Endodermal cell (in vitro differentiated cells): ENCODE results near the gene IMPDH1. TPM values are rescaled to one million over a fixed set of nuclear protein-coding genes. Genes with fewer than 3 reads are reported as not detected.

Source experiments
- DNase-seq: peaks from one replicate; pipeline ENCODE4 v3.0.0-alpha.2; 2017
- H3K27ac ChIP-seq: 2 replicates; pipeline ENCODE4 v1.5.1; 2013; ENCODE audit warnings: mild to moderate bottlenecking, low read depth, low read length, moderate library complexity
- H3K27me3 ChIP-seq: 2 replicates; pipeline ENCODE4 v1.6.1; 2013; ENCODE audit warnings: mild to moderate bottlenecking, low read length, moderate library complexity; ENCODE audit not compliant: insufficient read depth, control insufficient read depth, poor library complexity, severe bottlenecking
- H3K36me3 ChIP-seq: 2 replicates; pipeline ENCODE4 v1.7.0; 2013; ENCODE audit warnings: mild to moderate bottlenecking, low read length, moderate library complexity; ENCODE audit not compliant: control insufficient read depth, insufficient read depth
- H3K4me1 ChIP-seq: one replicate; pipeline ENCODE4 v1.7.0; 2013; ENCODE audit warnings: low read length; ENCODE audit not compliant: control insufficient read depth, insufficient read depth
- H3K4me3 ChIP-seq: 2 replicates; pipeline ENCODE4 v1.5.1; 2013; ENCODE audit warnings: mild to moderate bottlenecking, low read length, moderate library complexity
- H3K9ac ChIP-seq: 2 replicates; pipeline ENCODE4 v1.6.1; 2013; ENCODE audit warnings: mild to moderate bottlenecking, low read length, moderate library complexity; ENCODE audit not compliant: poor library complexity, severe bottlenecking; ENCODE audit errors: extremely low read depth
- H3K9me3 ChIP-seq: 2 replicates; pipeline ENCODE4 v1.6.1; 2013; ENCODE audit warnings: mild to moderate bottlenecking, low read length, moderate library complexity; ENCODE audit not compliant: control insufficient read depth
- H3K27ac Mint-ChIP-seq: 2 replicates; pipeline ENCODE4 v1.8.0; 2020; ENCODE audit warnings: mixed read lengths
- H3K27me3 Mint-ChIP-seq: 2 replicates; pipeline ENCODE4 v1.8.0; 2021; ENCODE audit warnings: mild to moderate bottlenecking, mixed read lengths; ENCODE audit not compliant: insufficient read depth
- H3K36me3 Mint-ChIP-seq: 2 replicates; pipeline ENCODE4 v1.8.0; 2020; ENCODE audit warnings: low read depth, mixed read lengths
- H3K4me1 Mint-ChIP-seq: 2 replicates; pipeline ENCODE4 v1.8.0; 2020; ENCODE audit warnings: mixed read lengths
- H3K4me3 Mint-ChIP-seq: 2 replicates; pipeline ENCODE4 v1.8.0; 2020; ENCODE audit warnings: mild to moderate bottlenecking, moderate library complexity, mixed read lengths
- H3K9me3 Mint-ChIP-seq: 2 replicates; pipeline ENCODE4 v1.8.0; 2020; ENCODE audit warnings: mild to moderate bottlenecking, mixed read lengths
- CTCF ChIP-seq: fragments of 200-600 bp; sonication (generic); conservative IDR thresholded peaks from 2 replicates; pipeline ENCODE4 v1.5.0; 2021; ENCODE audit warnings: antibody characterized with exemption, mild to moderate bottlenecking
- WGBS, 2 experiments: methylation state at CpG; one replicate each; pipeline versions ENCODE4 v1.1.5 to v1.1.7; 2013; ENCODE audit warnings: missing lambda C conversion rate in 2 of 2, mixed read lengths in 1 of 2; ENCODE audit not compliant: insufficient coverage in 1 of 2, insufficient read length in 1 of 2; 5-methylcytosine and 5-hydroxymethylcytosine counted together
- total RNA-seq, 2 donors: library from RNA; stranded (reverse); fragmentation: NEBNext Ultra II Directional in 1 of 2; extraction: Animal tissue kit (Norgen Biotek cat#: 25700) in 1 of 2; gene quantifications; 2 replicates in 1 of 2; 3 replicates in 1 of 2; pipeline ENCODE4 v1.2.1, GENCODE V29; 2021

The IMPDH1 gene
- total RNA-seq, 2 donors from 2014 or later, result 13.4 to 16.5 TPM

GRCh38 chr7:128450409-128450808, 40.6 kb upstream of the IMPDH1 start:
- Histone ChIP-seq H3K27me3 (no peaks in the 10 kb centered on the region), H3K4me1 (peaks cover 15% of the 10 kb centered on the region), H3K36me3 (no peaks in the 10 kb centered on the region), H3K9me3 (no peaks in the 10 kb centered on the region), H3K4me3 (no peak overlapping the region), H3K9ac (no peak overlapping the region), H3K27ac (no peak overlapping the region)
- no peak for TF ChIP-seq CTCF
- Mint-ChIP-seq H3K27ac (no peak overlapping the region), H3K9me3 (no peaks in the 10 kb centered on the region), H3K36me3 (no peaks in the 10 kb centered on the region), H3K27me3 (peaks cover 18% of the 10 kb centered on the region), H3K4me3 (no peak overlapping the region), H3K4me1 (peaks cover 29% of the 10 kb centered on the region)
- DNase-seq, result no peak
- WGBS, 2 experiments, result 81 to 92% methylated on average over 4 of the region's 4 CpGs

- WGBS, 2 experiments, result 96 to 100% methylated on average over 4 to 6 of the region's 6 CpGs
- no peak overlapping the region for H3K9ac ChIP-seq
- H3K4me3 Mint-ChIP-seq, result no peak overlapping the region
Measured at GRCh38 chr7:128448751-128449302, 39.0 kb upstream of the IMPDH1 start.

GRCh38 chr7:128447941-128448564, 38.3 kb upstream of the IMPDH1 start:
- H3K27me3 Mint-ChIP-seq, result peaks cover 19% of the 10 kb centered on the region
- H3K36me3 ChIP-seq, result no peaks in the 10 kb centered on the region
- no peaks in the 10 kb centered on the region for H3K36me3 Mint-ChIP-seq
- H3K9me3 ChIP-seq, result no peaks in the 10 kb centered on the region
- no peak overlapping the region for H3K9ac ChIP-seq
- no peak for TF ChIP-seq CTCF
- peaks cover 19% of the 10 kb centered on the region for H3K4me1 Mint-ChIP-seq
- H3K27ac ChIP-seq, result no peak overlapping the region
- H3K27ac Mint-ChIP-seq, result no peak overlapping the region
- no peaks in the 10 kb centered on the region for H3K9me3 Mint-ChIP-seq
- H3K4me3 Mint-ChIP-seq, result no peak overlapping the region
- peaks cover 2% of the 10 kb centered on the region for H3K4me1 ChIP-seq
- no peaks in the 10 kb centered on the region for H3K27me3 ChIP-seq
- H3K4me3 ChIP-seq, result no peak overlapping the region
- no peak for DNase-seq
- WGBS, 2 experiments, result 70% methylated on average over 4 of the region's 4 CpGs; no CpG with 5 or more reads in 1 of the 2 experiments

More at GRCh38 chr7:128448751-128449302, 39.0 kb upstream of the IMPDH1 start:
- peaks cover 20% of the 10 kb centered on the region for H3K4me1 Mint-ChIP-seq
- H3K27me3 Mint-ChIP-seq, result peaks cover 18% of the 10 kb centered on the region
- H3K4me1 ChIP-seq, result peaks cover 7% of the 10 kb centered on the region
- no peak overlapping the region for H3K4me3 ChIP-seq
- no peaks in the 10 kb centered on the region for H3K36me3 ChIP-seq
- no peaks in the 10 kb centered on the region for H3K9me3 Mint-ChIP-seq
- H3K36me3 Mint-ChIP-seq, result no peaks in the 10 kb centered on the region
- DNase-seq, result no peak
- no peak for TF ChIP-seq CTCF
- no peaks in the 10 kb centered on the region for H3K27me3 ChIP-seq
- no peak overlapping the region for H3K27ac Mint-ChIP-seq
- no peak overlapping the region for H3K27ac ChIP-seq
- no peaks in the 10 kb centered on the region for H3K9me3 ChIP-seq
